ENCODE results near the gene PDE4D. TPM values are rescaled to one million over a fixed set of nuclear protein-coding genes. Genes with fewer than 3 reads are reported as not detected.

The PDE4D gene
- total and polyA plus RNA-seq, 2 of the 4 experiments (the other 2 are of a cell fraction) = 1.4 to 7.9 TPM

DNA sequence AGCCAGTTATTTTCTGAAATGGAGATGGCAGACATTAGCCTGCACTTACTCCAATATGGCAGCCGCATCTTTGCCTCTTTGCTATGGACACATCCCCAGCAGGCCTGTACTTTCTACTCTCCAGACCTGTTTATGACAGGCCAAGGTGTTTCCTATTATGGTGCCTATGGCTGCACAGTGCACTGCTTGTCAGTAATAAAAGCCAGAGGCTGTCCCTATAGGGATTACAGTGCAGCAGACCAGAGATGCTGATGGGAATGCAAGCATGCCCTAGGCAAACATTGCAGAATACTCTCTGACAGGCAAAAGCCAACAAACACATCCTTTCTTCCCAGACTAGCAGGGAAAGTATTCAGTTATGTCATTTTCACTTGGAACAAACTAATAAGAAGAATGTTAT, 867.8 kb downstream of the PDE4D start (continued):
- TF ChIP-seq, protein P1, sequence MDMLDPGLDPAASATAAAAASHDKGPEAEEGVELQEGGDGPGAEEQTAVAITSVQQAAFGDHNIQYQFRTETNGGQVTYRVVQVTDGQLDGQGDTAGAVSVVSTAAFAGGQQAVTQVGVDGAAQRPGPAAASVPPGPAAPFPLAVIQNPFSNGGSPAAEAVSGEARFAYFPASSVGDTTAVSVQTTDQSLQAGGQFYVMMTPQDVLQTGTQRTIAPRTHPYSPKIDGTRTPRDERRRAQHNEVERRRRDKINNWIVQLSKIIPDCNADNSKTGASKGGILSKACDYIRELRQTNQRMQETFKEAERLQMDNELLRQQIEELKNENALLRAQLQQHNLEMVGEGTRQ (IDR thresholded peaks at IDR 0.05; ENCODE audit: low read depth, low read length) = no peak
- TF ChIP-seq CHD1 (IDR thresholded peaks at IDR 0.05; ENCODE audit: low read depth, low read length) (no peak), RCOR1 (IDR thresholded peaks at IDR 0.05; ENCODE audit: insufficient replicate concordance, low read length) (no peak), POLR2A (IDR thresholded peaks at IDR 0.05; ENCODE audit: low read depth, low read length) (no peak)
- TF ChIP-seq, protein P2, sequence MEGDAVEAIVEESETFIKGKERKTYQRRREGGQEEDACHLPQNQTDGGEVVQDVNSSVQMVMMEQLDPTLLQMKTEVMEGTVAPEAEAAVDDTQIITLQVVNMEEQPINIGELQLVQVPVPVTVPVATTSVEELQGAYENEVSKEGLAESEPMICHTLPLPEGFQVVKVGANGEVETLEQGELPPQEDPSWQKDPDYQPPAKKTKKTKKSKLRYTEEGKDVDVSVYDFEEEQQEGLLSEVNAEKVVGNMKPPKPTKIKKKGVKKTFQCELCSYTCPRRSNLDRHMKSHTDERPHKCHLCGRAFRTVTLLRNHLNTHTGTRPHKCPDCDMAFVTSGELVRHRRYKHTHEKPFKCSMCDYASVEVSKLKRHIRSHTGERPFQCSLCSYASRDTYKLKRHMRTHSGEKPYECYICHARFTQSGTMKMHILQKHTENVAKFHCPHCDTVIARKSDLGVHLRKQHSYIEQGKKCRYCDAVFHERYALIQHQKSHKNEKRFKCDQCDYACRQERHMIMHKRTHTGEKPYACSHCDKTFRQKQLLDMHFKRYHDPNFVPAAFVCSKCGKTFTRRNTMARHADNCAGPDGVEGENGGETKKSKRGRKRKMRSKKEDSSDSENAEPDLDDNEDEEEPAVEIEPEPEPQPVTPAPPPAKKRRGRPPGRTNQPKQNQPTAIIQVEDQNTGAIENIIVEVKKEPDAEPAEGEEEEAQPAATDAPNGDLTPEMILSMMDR (conservative IDR thresholded peaks at IDR 0.05; ENCODE audit: low read depth, low read length) = no peak

All from IMR-90 (cell line).